Gastroesophageal sphincter (tissue), 3 donors: ENCODE measurements around the gene ATG4C.

Source experiments
- EP300 ChIP-seq: sonication (generic); formaldehyde crosslinking; IDR thresholded peaks from one replicate; pipeline ENCODE4 v1.6.1; 2017; ENCODE audit warnings: antibody characterized with exemption, mild to moderate bottlenecking
- POLR2A ChIP-seq, 2 donors: fragments of 450-650 bp; IDR thresholded peaks; one replicate each; pipeline ENCODE4 v1.6.1; 2017; ENCODE audit warnings: antibody characterized with exemption in 2 of 2, mild to moderate bottlenecking in 2 of 2, moderate library complexity in 1 of 2
- TF ChIP-seq, protein P1 (sequence below), 4 experiments: fragments of 200-600 bp in 2 of 4; fragments of 450-650 bp in 2 of 4; sonication (generic) in 1 of 4; IDR thresholded peaks; one replicate each; pipeline ENCODE4 v1.5.1; 2017 to 2019; ENCODE audit warnings: antibody characterized with exemption in 4 of 4, mild to moderate bottlenecking in 2 of 4, moderate library complexity in 2 of 4

DNA sequence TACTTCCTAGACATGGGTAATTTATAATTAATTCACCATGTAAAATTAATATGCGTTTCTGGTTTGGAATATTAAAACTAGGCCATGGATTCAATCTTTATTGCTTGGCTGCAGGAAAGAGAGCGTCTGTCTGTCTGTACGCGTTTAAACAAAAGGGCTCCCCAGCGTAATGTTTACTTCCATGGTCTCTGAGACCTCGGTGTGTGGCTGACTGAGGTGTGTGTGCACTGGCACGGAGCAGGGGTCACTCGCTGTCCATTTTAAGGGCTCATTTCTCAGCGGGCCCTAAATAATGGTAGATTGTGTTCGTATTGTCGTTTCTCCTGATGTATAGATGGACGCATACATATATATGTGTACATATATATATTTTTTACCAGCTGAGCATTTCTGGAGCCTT, 119.6 kb downstream of the ATG4C start:
- TF ChIP-seq POLR2A (IDR thresholded peaks at IDR 0.05) (no peak), EP300 (no peak)
- TF ChIP-seq, protein P1, sequence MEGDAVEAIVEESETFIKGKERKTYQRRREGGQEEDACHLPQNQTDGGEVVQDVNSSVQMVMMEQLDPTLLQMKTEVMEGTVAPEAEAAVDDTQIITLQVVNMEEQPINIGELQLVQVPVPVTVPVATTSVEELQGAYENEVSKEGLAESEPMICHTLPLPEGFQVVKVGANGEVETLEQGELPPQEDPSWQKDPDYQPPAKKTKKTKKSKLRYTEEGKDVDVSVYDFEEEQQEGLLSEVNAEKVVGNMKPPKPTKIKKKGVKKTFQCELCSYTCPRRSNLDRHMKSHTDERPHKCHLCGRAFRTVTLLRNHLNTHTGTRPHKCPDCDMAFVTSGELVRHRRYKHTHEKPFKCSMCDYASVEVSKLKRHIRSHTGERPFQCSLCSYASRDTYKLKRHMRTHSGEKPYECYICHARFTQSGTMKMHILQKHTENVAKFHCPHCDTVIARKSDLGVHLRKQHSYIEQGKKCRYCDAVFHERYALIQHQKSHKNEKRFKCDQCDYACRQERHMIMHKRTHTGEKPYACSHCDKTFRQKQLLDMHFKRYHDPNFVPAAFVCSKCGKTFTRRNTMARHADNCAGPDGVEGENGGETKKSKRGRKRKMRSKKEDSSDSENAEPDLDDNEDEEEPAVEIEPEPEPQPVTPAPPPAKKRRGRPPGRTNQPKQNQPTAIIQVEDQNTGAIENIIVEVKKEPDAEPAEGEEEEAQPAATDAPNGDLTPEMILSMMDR (IDR thresholded peaks at IDR 0.05) = no peak
